Keratinocyte (primary cell): ENCODE results near the gene S100A1.

Experiments used
- EZH2 ChIP-seq: IDR thresholded peaks from one replicate; pipeline ENCODE4 v1.6.1; 2012; ENCODE audit warnings: inconsistent platforms, mild to moderate bottlenecking, low read length, moderate library complexity
- TF ChIP-seq, protein P1 (sequence below), 3 experiments: IDR thresholded peaks in 1 of 3; conservative IDR thresholded peaks in 1 of 3; optimal IDR thresholded peaks in 1 of 3; 2 replicates in 2 of 3; 3 replicates in 1 of 3; pipeline versions ENCODE3 to v1.5.1; 2011; ENCODE audit warnings: low read length in 3 of 3, mild to moderate bottlenecking in 3 of 3, moderate library complexity in 2 of 3, control low read depth in 1 of 3, inconsistent platforms in 1 of 3; ENCODE audit not compliant: insufficient read depth in 2 of 3; ENCODE audit errors: extremely low read depth in 1 of 3

DNA sequence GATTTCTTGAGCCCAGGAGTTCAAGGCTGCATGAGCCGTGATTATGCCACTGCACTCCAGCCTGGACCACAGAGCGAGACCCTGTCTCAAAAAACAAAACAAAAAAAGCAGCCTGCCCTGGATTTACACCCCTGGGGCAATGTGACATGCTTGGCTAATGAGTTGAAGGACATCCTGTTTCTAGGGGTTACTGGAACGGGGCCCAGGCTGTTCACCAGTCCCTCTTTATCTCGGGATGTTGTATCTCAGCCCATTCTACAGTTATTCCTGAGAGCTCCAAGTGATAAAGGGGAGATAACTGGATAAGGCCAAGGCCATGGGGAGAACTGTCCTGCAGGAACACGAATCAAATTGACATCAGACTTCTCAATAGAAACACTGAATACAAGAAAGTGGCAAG, 40.9 kb upstream of the S100A1 start:
- TF ChIP-seq, protein P1, sequence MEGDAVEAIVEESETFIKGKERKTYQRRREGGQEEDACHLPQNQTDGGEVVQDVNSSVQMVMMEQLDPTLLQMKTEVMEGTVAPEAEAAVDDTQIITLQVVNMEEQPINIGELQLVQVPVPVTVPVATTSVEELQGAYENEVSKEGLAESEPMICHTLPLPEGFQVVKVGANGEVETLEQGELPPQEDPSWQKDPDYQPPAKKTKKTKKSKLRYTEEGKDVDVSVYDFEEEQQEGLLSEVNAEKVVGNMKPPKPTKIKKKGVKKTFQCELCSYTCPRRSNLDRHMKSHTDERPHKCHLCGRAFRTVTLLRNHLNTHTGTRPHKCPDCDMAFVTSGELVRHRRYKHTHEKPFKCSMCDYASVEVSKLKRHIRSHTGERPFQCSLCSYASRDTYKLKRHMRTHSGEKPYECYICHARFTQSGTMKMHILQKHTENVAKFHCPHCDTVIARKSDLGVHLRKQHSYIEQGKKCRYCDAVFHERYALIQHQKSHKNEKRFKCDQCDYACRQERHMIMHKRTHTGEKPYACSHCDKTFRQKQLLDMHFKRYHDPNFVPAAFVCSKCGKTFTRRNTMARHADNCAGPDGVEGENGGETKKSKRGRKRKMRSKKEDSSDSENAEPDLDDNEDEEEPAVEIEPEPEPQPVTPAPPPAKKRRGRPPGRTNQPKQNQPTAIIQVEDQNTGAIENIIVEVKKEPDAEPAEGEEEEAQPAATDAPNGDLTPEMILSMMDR (optimal IDR thresholded peaks at IDR 0.05 in 1 of 3, IDR thresholded peaks at IDR 0.05 in 1 of 3, conservative IDR thresholded peaks at IDR 0.05 in 1 of 3; ENCODE audit: extremely low read depth in 1 of 3, insufficient read depth in 2 of 3, low read length in 3 of 3), result no peak
- no peak for TF ChIP-seq EZH2
